NCI-H82 treated with DMSO at 0.1 percent for 48 hours (cell line): ENCODE data around the gene COA3.

Experiments
- DNase-seq: peaks from one replicate; lab custom pipeline; 2025; ENCODE audit not compliant: unreplicated experiment; lab: John Stamatoyannopoulos, UW

Gene COA3

DNA sequence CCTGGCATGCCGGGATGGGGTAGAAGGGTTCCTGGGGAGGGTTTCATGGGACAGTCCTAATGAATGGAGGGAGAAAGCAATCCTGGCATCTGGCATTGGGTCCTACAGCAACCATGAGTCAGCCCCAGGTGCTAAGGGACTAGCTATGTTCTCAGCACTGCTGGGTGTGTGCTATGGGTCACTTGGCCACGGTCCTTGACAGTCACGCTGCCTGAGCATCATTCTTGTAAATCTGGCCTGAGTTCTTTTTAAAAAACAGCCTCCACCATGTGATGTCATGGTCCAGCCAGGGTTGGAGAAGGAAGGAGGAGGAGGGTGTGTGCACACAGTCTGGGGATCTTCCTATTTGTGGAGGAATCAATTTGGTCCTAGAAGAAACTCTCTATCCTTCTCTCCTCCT lies 43.7 kb downstream of the COA3 start:
- no peak for DNase-seq

- no peak for DNase-seq
Observed at GRCh38 chr17:42751628-42752027, 46.9 kb downstream of the COA3 start.

DNA sequence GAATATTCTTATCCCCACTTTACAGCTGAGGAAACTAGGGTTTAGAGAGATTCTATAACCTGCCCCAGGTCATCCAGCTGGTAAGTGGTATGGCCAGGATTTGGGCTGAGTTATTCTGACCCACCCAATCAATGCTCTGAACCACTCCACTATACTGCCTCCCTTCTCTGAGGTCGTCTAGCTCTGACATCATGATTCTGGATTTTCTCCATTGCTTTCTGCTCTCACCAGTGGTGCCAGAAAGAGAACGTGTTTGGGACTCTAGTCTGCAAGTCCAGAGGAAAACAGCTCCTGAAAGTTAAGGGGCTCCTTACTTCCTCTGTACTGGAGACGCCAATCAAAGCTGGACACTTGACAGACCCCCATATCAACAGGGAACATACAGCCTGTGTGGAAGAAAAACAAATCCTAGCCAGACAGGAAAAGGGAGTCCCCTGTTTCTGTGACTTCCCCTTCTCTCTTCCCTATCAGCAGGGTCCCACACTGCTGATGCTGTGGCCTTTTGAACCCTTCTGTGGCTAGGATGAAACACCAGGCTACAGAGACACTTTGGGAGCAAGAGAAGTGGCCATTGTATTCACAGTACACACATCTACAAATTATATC lies 47.7 kb downstream of the COA3 start:
- no peak for DNase-seq

DNA sequence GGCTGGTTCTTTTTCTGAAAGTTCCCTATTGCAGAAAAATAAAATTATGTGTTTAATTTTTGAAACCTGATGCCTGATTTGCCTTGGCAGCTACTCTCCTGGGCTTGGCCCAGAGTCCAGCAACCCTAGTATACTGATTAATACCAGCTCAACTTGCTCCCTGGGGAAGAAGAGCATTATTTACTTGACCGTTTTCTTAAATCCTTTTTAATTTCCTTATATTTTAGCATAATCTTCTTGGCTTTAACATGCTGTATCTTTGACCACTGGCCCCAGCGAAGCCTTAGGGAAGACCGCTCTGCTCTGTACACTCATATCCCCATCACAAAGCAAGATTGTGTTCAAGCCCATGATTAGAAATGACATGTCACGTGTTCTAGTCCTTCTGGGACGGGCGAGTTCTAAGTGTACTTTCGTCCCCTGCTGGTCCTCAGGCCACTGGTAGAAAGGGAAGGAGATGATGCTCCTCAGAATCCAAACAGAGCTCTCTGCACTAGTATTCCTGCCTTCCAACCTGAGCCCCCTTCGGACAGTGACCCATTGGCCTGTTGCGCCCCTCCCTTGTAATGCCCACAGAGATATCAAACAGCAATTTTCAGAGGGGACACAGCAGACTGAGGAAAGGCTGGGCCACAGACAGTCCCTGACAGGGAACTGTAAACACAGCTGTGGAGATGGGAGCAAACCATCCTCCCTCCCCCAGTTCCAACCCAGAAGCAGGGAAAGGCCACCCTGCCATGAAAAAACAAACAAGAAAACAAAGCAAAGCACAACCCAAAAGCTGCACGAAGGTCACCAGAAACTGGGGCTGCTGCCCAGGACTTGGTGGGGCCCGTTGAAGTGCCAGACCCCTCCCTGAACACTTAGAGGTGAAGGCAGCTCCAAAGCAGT lies 49.4 kb downstream of the COA3 start:
- DNase-seq: no peak

DNA sequence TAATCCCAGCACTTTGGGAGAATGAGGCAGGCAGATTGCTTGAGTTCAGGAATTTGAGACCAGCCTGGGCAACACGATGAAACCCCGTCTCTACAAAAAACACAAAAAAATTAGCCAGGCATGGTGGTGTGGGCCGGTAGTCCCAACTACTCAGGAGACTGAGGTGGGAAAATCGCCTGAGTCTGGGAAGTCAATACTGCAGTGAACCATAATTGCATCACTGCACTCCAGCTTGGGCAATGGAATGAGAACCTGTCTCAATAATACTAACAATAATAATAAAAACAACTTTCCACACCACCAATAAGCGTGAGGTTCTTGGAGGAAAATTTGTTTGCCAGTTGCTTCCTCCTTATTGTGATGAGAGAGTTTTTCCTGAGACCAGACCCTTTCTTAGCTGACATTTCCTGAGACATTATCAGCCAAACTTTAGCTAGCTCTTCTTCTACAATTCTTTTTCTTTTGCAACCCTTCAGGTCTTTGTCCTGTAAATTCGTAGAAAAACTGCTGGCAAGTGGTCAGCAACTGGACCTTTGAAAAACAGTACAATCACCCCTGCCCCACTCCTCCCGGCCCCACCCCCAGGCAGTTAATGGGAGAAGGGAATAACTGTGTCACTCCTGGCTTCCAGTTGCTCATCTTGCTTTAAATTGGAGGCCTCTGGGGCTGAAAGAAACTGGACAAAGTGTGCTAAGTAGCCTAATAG lies 50.1 kb downstream of the COA3 start:
- DNase-seq: no peak
